ENCODE results near the gene RNF25. TPM values are rescaled to one million over a fixed set of nuclear protein-coding genes. Genes with fewer than 3 reads are reported as not detected.
"Not testable (repeated sequence)": the region's sequence is repeated elsewhere in the genome, so short reads cannot be mapped to it uniquely, and the experiment has no call there.

Gene RNF25
- total RNA-seq, 1 donor from 2014 or later, result 25.2 TPM

DNA sequence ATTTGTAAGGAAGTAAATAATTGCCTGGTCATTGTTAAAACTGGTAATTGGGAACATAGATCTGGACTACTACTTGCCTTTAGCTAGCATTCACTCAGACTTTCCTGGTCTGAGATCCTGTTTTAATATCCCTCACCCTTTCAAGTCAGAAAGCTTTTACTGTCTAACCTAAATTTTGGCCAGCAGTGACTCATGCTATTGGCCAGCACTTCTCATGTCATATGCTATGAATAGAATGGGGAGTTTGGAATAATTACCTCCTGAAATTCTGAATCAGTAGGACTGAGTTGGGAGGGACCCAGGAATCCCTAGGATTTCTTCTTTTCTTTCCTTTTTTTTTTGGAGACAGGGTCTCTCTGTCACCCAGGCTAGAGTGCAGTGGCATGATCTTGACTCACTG, 19.4 kb upstream of the RNF25 start:
- no peak for ATAC-seq

DNA sequence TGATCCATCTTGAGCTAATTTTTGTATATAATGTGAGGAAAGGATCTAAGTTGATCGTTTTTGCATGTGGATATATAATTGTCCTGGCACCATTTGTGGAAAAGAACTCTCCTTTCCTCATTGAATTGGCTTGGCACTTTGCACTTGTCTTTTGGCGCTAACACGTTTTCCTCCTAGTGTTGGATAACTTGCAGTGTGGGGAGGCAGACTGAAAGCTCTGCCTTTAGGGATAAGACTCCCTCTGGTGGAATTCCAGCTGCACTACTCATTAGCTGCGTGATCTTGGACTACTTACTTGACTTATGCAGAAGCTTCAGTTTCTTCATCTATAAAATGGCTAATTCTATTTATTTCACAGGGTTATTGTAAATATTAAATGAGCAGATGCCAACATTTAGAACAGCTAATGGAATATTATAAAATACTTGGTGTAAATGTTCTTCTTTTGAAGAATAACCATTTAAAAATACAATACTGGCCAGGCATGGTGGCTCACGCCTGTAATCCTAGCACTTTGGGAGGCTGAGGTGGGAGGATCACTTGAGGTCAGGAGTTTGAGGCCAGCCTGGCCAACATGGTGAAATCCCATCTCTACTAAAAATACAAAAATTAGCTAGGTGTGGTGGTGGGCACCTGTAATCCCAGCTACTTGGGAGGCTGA, 15.7 kb upstream of the RNF25 start:
- intact Hi-C loops (cut with DNase I); DNase-seq (ENCODE audit: low spot score): not testable (repeated sequence)
- ATAC-seq, result peak; percentile 91

More for the DNA sequence above, 19.4 kb upstream of the RNF25 start:
- intact Hi-C loops (cut with DNase I), result loop anchor here (10.0 kb wide), 1 partner anchor 154 kb away; no protein-coding TSS in a partner anchor
- no peak for DNase-seq (ENCODE audit: low spot score)

- DNase-seq (ENCODE audit: low spot score), result no peak
- intact Hi-C loops (cut with DNase I), result no loop called here
- no peak for ATAC-seq
These were observed 8.3 kb upstream of the RNF25 start for GRCh38 chr2:218680061-218680460.

GRCh38 chr2:218679119-218679518, 7.3 kb upstream of the RNF25 start:
- ATAC-seq, result no peak
- DNase-seq (ENCODE audit: low spot score), result no peak
- intact Hi-C loops (cut with DNase I), result no loop called here

DNA sequence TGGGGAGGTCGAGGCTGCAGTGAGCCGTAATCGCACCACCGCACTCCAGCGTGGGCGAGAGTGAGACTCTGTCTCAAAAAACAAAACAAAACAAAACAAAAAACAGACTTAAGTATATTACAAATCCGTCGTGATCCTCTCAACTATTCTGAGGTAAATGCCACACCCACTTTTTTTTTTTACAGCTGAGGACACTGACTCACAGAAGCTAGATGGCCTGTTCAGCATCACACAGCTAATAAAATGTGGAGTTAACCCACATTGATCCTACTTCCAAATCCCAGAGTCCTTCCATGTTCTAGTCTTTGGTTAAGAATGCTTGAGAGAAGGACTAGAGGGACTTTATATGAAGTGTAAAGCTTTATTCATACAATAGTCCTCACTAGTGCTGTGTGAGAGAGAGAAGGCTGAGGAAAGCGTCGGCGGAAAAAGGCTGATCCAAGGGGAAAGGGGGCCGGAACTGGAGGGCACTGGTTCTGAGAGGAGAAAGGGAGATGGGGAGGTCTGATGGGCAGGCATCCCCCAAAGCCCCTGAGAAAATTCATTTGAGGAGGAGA, 627 bp downstream of the RNF25 start:
- DNase-seq (ENCODE audit: low spot score), result no peak

GRCh38 chr2:218664653-218665052, 7.1 kb downstream of the RNF25 start:
- no peak for DNase-seq (ENCODE audit: low spot score)

More for the DNA sequence above, 627 bp downstream of the RNF25 start:
- no peak for ATAC-seq
- intact Hi-C loops (cut with DNase I), result no loop called here

GRCh38 chr2:218663901-218664300, 7.9 kb downstream of the RNF25 start:
- intact Hi-C loops (cut with DNase I), result no loop called here
- ATAC-seq, result no peak

More at GRCh38 chr2:218664653-218665052, 7.1 kb downstream of the RNF25 start:
- no peak for ATAC-seq
- intact Hi-C loops (cut with DNase I), result no loop called here

GRCh38 chr2:218662827-218663226, 9.0 kb downstream of the RNF25 start:
- no peak for DNase-seq (ENCODE audit: low spot score)
- no peak for ATAC-seq
- intact Hi-C loops (cut with DNase I), result no loop called here

More at GRCh38 chr2:218663901-218664300, 7.9 kb downstream of the RNF25 start:
- no peak for DNase-seq (ENCODE audit: low spot score)

GRCh38 chr2:218662377-218662776, 9.4 kb downstream of the RNF25 start:
- intact Hi-C loops (cut with DNase I), result no loop called here
- ATAC-seq (no peak), DNase-seq (ENCODE audit: low spot score) (no peak)

GRCh38 chr2:218659988-218660358, 11.8 kb downstream of the RNF25 start:
- intact Hi-C loops (cut with DNase I), result no loop called here
- DNase-seq (ENCODE audit: low spot score) (no peak), ATAC-seq (no peak)

DNA sequence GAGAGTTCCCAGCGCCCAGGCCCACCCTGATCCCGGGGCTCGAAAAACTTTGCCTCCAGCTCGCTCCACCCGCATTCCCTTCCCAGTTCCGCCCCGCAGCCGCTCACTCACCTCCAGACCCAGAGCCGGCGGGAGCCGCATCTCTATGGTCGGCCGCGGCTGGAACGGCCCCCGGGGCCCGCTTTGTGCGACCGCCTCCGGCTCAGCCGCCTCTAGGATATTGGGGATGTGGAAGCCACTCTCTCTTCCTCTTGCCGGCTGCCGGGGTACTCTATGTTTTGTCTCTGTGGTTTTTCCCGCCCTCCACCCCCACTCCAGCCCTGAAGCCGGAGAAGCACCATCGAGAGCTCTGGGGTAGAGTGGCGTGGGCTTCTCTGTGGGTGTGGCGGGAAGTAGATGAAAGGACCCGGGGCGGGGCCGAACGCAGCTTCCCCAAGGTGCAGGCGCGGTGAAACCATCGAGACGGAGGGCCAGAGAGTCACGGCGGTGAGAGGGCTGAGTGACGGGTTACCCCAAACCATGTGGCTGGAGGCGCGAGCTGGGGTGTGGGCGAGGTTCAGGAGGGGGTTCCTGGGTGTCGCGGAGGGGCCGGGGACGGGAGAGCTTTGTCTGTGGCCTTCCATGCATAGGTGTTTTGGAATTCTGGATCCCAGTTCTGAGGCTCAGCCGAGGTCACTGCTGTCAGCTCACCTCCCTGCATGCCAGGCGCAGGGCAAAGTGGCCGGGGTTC, 12.4 kb downstream of the RNF25 start, which contains the start of the genes BCS1L and ZNF142:
Gene BCS1L (plus strand): TSS at position 426 of the 730 bp plus-strand sequence. CDS start 1,305 bp downstream, outside the sequence.
Gene ZNF142 (minus strand): TSS at position 366 of the 730 bp plus-strand sequence. CDS start 3,194 bp downstream, outside the sequence.
- intact Hi-C loops (cut with DNase I), result no loop called here
- ATAC-seq, result peak; percentile 97
- DNase-seq (ENCODE audit: low spot score), result peak; percentile 92

DNA sequence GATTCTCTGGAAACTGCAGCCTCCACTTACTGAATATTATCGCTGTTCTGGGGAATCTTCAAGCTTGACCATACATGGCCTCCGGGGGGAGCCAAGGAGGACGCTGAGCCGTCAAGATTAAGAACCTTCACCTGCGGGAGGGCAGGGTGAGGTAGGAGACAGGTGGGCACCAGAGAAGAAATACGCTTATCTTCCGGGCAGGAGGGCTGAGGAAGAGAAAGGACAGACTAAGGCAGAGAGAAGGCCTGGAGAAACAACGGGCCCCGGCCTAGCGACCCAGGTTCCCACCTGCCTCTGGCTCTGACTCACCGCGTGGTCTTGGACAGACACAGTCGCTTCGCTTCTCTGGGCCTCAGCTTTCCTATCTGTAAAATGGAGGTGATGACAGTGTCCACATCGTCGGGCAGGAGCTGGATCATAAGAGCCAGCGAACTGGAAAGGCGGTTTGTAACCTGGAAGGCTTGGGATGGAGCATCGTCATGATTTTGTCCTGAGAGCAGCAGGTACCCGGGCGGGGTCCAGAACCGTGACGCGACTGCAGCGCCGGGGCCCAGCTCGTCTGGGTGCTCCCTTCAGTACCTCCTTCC, 13.0 kb downstream of the RNF25 start:
- DNase-seq (ENCODE audit: low spot score) (no peak), ATAC-seq (no peak)
- intact Hi-C loops (cut with DNase I), result no loop called here

DNA sequence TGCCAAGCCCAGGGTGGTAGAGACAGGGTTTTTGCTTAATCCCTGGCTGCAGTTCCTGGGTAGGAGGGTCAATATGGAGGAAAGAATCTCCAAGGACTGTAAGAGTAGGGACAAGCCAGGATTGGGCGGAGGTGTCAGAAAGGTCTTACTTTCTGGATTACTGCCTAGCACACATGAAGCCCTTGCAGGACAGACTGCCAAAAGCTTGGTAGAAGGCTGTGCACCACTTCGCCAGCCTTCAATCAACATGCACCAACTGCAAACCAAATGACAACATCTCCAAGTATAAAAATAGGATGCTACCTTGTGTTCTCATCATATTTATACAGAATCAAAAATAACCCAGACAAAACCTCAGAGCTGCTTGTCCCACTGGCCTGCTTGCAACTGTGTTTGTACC, 16.1 kb downstream of the RNF25 start:
- no peak for ATAC-seq
- DNase-seq (ENCODE audit: low spot score), result no peak
- intact Hi-C loops (cut with DNase I), result no loop called here

- ATAC-seq, result no peak
- intact Hi-C loops (cut with DNase I), result no loop called here
- no peak for DNase-seq (ENCODE audit: low spot score)
These were observed 23.1 kb downstream of the RNF25 start for GRCh38 chr2:218648787-218649100.

- peak; percentile 74 for DNase-seq (ENCODE audit: low spot score)
- intact Hi-C loops (cut with DNase I), result no loop called here
- ATAC-seq, result peak; percentile 64
These were observed 23.6 kb downstream of the RNF25 start for GRCh38 chr2:218648088-218648786.

GRCh38 chr2:218645126-218645525, 26.7 kb downstream of the RNF25 start:
- ATAC-seq, result no peak

GRCh38 chr2:218644721-218645120, 27.1 kb downstream of the RNF25 start:
- ATAC-seq (no peak), DNase-seq (ENCODE audit: low spot score) (no peak)
- intact Hi-C loops (cut with DNase I), result no loop called here

More at GRCh38 chr2:218645126-218645525, 26.7 kb downstream of the RNF25 start:
- intact Hi-C loops (cut with DNase I), result no loop called here
- DNase-seq (ENCODE audit: low spot score), result no peak

GRCh38 chr2:218643751-218644310, 28.0 kb downstream of the RNF25 start:
- no peak for ATAC-seq
- intact Hi-C loops (cut with DNase I), result no loop called here
- DNase-seq (ENCODE audit: low spot score), result no peak

DNA sequence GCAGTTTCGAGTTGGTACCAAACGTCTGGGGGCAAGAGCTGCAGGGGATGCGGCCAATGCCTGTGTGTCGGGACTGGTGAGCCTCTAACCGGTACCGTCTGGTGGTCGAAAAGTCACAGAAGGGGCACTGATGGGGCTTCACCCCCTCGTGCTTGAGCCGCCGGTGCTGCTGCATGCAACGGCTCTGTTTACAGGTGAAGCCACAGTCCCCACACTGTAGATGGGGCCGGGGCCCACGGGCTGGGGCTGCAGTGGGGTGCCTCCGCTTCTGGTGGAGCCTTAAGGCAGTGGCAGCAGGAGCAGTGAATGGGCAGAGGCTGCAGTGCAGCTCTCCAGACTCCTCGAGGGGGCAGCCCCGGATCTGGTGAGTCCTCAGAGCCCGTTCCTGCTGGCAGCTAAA, 29.0 kb downstream of the RNF25 start:
- intact Hi-C loops (cut with DNase I), result no loop called here
- DNase-seq (ENCODE audit: low spot score) (no peak), ATAC-seq (peak; percentile 30)

All from sciatic nerve (tissue), 2 donors.